ENCODE results near the gene ZBTB33.

DNA sequence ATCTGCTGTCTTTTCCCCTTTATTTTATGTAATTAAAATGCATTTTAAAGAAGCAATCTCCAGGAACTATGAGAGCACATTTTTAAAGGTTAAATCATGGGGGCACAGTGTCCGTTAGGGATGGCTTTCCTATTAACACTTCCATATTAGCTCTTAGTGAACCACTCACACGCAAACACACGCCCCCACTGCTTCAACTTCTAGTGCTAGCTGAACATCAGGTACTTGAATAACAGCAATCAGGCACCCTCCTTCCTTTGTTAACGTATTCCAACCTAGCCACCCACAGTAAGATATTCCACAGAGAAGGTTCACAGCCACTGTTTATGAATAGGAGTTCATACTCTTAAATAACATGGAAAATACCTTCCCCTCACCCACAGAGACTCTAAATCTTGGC is 51.3 kb downstream of the ZBTB33 start:
- TF ChIP-seq CTCF (conservative IDR thresholded peaks at IDR 0.05; ENCODE audit: low read length) (no peak), EZH2phosphoT487 (IDR thresholded peaks at IDR 0.05; ENCODE audit: borderline replicate concordance) (no peak)

Measured in Loucy (cell line).